Stimulated activated CD4-positive, alpha-beta T cell treated with anti-CD3 and anti-CD28 coated beads, Interleukin-4, amount 100 ng/mL, for 4 hours (primary cell): Measurements from ENCODE around the gene WDR91.
A peak's percentile ranks its signal among the peaks of the same experiment; 100 is the strongest.
"Not testable (repeated sequence)": the region's sequence is repeated elsewhere in the genome, so short reads cannot be mapped to it uniquely, and the experiment has no call there.

Experiments
- DNase-seq, 2 experiments: peaks; one replicate each; pipeline ENCODE4 v3.0.0-alpha.2; 2020

WDR91 gene

DNA sequence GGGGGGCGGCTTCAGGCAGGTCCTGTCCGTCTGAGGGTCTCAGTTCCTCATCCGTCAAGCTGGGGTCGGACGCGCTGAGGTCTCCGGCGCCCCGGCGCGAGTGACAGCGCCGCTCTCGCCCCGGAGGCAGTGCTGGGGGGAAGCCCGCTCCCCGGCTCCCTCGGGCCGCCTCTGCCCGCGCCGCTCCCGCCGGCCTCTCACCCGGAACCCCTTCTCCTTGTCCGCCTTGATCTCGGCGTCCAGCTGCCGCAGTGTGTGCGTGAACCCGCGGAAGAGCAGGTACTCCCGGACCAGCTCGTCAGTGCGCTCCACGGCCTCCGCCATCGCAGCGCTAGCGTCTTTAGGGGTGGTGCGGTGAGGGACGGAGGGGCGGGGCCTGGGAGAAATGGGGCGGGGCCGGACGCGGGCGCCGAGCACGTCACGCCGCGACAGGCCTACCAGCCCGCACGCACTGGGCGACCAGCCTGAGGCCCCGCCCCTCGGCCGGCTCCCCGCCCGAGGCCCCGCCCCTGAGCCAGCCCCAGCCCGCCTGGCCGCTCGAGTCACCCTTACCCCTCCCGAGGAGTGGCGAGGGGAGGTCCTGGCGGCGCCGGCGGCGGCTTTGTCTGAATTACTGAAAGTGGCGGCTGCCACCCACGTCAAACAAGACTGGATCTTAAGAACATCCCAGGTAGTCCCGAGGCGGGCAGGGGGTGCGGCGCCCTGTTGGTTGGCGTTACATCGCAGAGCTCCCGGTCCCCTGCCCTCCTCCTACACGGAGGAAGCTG is at the start of gene WDR91:
WDR91 (minus strand) TSS at position 348 of the 767 bp plus-strand sequence; CDS start at position 324, 24 bp downstream.
- peak; percentile 95 to 99 for DNase-seq

DNA sequence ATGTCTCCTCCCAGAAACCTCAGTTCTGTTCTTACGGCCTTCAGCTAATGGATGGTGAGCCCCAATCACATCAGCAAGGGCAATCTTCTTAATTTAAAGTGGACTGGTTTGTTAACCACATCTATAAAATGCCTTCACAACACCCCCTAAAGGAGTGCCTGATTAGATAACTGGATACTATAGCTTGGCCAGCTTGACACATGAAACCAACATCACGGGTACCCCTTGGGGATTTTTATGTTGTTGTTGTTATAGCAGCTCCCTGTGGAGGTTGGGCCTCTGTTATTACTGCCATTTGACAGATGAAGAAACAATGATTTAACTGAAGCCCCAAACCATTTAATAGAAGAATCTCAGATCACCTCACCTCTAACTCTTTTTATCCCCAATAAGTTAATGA is 49.1 kb upstream of the WDR91 start:
- no peak for DNase-seq

GRCh38 chr7:135259702-135260101 is 48.4 kb upstream of the WDR91 start:
- DNase-seq = no peak

DNA sequence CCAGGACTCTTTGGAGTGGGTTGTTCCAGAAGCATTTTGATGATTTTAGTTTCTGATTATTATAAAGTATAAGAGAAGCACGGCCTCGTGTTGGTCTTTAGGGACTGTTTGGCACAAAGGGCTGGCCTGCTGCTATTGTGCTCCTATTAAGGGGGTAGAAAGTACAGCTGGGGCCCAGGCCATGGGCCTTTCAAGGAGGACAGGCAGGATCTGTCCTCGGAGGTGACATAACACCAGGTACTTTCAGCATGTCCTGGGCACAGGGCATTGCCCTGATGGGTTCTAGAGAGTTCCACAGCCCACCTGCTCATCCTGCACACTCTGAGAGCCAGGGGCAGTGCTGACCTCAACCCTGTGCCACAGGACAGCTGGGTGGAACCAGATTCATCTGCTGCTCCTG is 47.3 kb upstream of the WDR91 start:
- no peak for DNase-seq

DNA sequence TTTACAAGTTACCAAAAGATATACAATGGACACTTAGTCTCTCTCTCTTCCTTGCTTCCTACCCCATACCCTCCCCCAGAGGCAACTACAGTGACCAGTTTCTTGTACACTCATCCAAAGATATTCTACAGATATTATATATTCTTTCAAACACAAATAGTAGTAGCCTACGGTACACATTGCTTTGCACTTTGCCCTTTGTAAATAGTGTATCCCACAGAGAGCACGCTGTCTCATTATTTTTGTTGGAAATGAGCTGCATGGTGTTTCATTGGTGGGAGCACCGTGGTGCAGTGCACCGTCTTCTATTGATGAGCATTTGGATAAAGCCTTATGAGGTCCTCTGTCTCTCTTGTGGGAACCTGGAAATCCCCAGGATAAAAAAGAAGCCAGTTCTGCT is 46.5 kb upstream of the WDR91 start:
- no peak for DNase-seq

GRCh38 chr7:135253851-135254771 is 42.8 kb upstream of the WDR91 start:
- no peak for DNase-seq

GRCh38 chr7:135251496-135252391 is 40.4 kb upstream of the WDR91 start:
- DNase-seq = no peak

GRCh38 chr7:135248546-135248945 is 37.2 kb upstream of the WDR91 start:
- DNase-seq = no peak

DNA sequence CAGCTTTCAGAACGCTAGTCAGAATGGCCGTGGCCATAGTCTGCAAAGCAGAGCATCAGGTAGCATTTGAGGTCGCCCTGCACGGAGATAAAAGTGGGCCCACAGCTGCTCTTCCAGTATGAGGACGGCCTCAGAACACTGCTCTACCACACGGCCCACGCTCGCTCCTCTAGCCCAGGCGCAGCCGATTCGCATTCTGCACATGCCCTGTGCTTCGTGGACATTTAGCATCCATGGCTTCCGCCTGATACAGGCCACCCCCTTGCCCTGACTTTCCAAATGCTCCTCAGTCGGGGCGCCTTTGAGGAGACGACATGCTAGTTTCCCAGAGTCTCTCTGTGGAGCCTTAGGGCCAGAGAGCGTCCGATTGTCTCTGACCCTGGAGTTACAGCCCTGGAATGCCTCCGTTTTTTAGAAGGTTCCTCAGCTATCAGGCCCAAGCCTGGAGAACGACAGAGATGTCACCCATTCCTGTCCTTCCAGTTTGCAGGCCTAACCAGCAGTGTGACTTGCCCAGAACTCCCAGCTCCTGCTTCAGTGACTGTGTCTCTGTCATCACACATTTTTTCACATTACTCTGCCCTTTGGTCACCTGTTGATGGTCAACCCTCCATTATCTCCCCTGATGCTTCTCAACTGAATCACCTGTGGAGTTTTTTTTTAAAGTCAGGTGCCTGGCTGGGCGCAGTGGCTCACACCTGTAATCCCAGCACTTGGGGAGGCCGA is 36.6 kb upstream of the WDR91 start:
- no peak for DNase-seq

DNA sequence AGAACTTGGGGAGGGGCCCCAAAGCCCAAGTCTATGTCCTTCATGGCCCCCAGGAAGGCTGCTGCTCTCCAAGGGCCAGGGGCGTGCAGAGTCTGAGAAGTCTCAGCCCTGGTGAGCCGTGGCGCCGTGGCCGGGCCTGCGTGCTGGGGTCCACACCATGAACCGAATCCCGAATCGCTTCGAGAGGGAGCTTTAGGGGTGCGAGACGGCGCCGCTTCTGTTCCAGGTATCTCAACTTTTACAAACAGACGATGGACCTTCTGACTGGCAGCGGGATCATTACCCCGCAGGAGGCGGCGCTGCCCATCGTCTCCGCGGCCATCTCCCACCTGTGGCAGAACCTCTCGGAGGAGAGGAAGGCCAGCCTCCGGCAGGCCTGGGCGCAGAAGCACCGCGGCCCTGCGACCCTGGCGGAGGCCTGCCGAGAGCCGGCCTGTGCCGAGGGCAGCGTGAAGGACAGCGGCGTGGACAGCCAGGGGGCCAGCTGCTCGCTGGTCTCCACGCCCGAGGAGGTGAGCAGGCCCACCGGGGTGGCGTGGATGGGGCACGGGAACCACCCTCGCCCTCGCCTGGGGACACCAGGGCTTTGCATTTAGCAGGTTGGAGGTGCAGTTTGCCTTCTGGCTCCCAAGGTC is 35.0 kb upstream of the WDR91 start:
- no peak for DNase-seq

DNA sequence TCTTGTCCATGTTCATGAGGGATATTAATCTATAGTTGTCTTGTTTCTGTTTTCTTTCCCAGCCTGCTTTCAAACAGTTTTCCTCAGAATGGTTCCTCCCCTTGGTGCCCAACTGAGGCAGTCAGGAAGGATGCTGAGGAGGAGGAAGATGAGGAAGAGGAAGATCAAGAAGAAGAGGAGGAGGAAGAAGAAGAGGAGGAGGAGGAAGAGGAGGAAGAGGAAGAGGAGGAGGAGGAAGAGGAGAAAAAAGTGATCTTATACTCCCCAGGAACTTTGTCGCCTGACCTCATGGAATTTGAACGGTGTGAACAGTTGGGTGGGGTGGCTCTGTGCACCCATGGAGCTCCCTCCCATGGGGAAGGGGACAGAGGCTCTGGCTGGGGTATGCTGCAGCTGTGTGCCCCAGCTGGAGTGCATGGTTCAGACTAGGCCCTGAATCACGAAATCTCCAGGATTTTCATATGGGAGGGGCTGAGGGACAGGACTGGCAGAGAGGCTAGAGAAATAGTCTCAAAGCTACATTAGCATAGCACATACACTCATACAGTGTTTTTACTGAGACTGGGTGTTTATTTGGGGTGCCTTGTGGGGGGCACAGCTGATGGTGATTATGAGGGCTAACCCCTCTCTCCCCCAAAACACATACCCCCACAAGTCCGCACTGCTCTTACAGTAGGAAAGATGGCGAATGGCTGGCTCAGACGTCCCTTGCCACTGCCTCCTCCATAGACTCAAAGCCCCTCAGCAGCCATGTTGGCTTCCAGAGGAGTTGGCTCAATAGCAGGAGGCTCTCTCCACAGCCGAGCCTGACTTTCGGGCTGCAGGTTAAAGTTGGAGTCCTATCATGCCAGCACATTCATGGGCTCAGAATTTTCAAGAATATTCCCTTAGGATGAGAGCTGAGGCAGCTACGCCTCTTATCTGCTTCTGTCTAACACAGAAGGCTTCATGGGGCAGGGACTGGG is 34.2 kb upstream of the WDR91 start:
- no peak for DNase-seq

- no peak for DNase-seq
These were observed 30.9 kb upstream of the WDR91 start for GRCh38 chr7:135242096-135242684.

GRCh38 chr7:135240441-135240840 is 29.1 kb upstream of the WDR91 start:
- no peak for DNase-seq

- no peak for DNase-seq
These were observed 27.9 kb upstream of the WDR91 start for GRCh38 chr7:135239263-135239662.

DNA sequence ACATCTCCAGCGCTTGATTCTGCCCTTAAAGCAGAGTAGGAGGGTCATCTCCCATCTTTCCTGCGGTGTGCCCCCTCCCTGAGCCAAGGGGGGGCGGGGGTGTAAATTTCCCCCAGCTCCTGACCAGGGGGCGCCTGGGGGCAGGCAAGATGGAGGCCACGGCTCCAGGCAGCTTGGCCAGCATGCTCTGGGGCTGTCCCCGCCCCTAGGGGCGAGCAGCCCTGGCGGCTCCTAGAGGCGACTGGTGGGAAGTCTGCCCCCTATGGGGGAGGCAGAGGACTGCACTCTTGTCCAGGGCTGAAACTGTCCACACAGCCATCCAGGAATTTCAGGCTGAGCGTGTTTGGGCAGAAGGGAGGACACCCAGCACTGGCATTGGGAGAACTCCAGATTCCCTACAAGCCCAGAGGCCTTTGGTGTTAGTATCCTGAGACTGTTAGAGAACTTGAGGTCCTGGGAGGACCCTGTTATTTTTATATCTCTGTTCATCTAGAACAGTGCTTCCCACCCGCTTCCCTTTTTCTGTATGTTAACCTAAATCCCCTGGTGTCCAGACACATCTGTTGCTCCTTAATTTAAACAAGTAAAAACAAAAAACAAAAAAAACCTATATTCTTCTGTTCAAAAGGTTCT is 26.9 kb upstream of the WDR91 start:
- DNase-seq = no peak

DNA sequence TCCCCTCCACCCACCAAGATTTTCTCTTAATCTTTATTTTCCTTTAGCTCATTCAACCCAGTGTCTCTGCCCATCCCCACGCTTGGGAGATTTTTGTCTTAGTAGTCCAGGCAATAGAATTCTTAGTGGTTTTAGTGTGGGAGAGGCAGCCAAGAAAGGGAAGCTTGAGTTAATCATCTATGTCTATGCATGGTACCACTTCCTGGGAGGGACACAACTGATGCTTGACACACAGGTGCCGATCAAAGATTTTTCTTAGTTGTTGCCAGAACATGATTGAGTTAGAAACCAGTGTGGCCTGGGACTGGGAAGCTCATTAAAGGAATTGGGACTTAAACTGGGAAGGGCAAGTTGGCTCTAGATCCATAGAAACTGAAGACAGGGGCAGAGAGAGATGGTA is 25.4 kb upstream of the WDR91 start:
- DNase-seq = no peak

GRCh38 chr7:135235841-135236240 is 24.5 kb upstream of the WDR91 start:
- no peak for DNase-seq

DNA sequence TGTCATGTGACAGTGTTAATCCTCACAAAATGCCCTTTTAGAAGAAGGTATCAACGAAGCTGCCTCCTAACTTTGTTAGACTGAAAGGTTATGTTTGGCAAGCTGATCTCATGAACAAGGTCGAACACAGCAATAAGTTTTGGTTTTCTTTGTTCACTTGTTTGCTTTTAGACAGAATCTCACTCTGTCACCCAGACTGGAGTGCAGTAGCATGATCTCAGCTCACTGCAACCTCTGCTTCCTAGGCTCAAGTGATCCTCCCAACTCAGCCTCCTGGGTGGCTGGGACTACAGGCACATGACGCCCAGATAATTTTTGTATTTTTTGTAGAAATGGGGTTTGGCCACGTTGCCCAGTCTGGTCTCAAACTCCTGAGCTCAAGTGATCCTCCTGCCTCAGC is 23.4 kb upstream of the WDR91 start:
- no peak for DNase-seq

- not testable (repeated sequence) for DNase-seq
These were observed 22.8 kb upstream of the WDR91 start for GRCh38 chr7:135234095-135234494.

GRCh38 chr7:135233570-135233969 is 22.2 kb upstream of the WDR91 start, which contains the start of gene STRA8:
Gene STRA8, plus strand, starts transcription at chr7:135233838. Its CDS starts 6,687 bp downstream, at chr7:135240525.
- no peak for DNase-seq
